Gastroesophageal sphincter (tissue), 4 donors: ENCODE measurements around the gene PRUNE2. TPM values are rescaled to one million over a fixed set of nuclear protein-coding genes. Genes with fewer than 3 reads are reported as not detected.
A peak's percentile ranks its signal among the peaks of the same experiment; 100 is the strongest.

Experiments used
- ATAC-seq: fragments of 150-250 bp; one replicate; pipeline ENCODE4 v1.9.1; 2016; ENCODE audit warnings: mild to moderate bottlenecking, moderate library complexity
- H3K27ac ChIP-seq, 4 donors: fragments of 200-600 bp; sonication (generic) in 3 of 4; 1 replicate in 3 of 4; 2 replicates in 1 of 4; pipeline ENCODE4 v1.5.1; 2016 to 2019
- H3K27me3 ChIP-seq: fragments of 200-600 bp; sonication (generic); one replicate; pipeline ENCODE4 v1.5.1; 2019
- H3K36me3 ChIP-seq, 2 donors: fragments of 200-600 bp; sonication (generic); one replicate each; pipeline ENCODE4 v1.5.1; 2019; ENCODE audit warnings: control low read depth in 1 of 2
- H3K4me1 ChIP-seq, 3 donors: fragments of 200-600 bp; sonication (generic); 1 replicate in 2 of 3; 2 replicates in 1 of 3; pipeline ENCODE4 v1.5.1; 2016 to 2019; ENCODE audit warnings: control low read depth in 2 of 3
- H3K4me3 ChIP-seq, 2 donors: fragments of 200-600 bp; sonication (generic); one replicate each; pipeline ENCODE4 v1.5.1; 2019; ENCODE audit warnings: mild to moderate bottlenecking in 1 of 2, moderate library complexity in 1 of 2
- H3K9me3 ChIP-seq, 3 donors: fragments of 200-600 bp; sonication (generic); one replicate each; pipeline ENCODE4 v1.5.1; 2017 to 2019; ENCODE audit warnings: control low read depth in 2 of 3
- EP300 ChIP-seq: sonication (generic); formaldehyde crosslinking; IDR thresholded peaks from one replicate; pipeline ENCODE4 v1.6.1; 2017; ENCODE audit warnings: antibody characterized with exemption, mild to moderate bottlenecking
- POLR2A ChIP-seq, 2 donors: fragments of 450-650 bp; IDR thresholded peaks; one replicate each; pipeline ENCODE4 v1.6.1; 2017; ENCODE audit warnings: antibody characterized with exemption in 2 of 2, mild to moderate bottlenecking in 2 of 2, moderate library complexity in 1 of 2
- POLR2AphosphoS5 ChIP-seq: sonication (generic); formaldehyde crosslinking; IDR thresholded peaks from one replicate; pipeline ENCODE4 v1.6.1; 2017; ENCODE audit warnings: antibody characterized with exemption
- WGBS, 2 donors: methylation state at CpG; one replicate each; pipeline ENCODE4 v1.1.5; 2018; ENCODE audit warnings: low coverage in 1 of 2; 5-methylcytosine and 5-hydroxymethylcytosine counted together
- total RNA-seq, 4 donors: library from RNA; depleted of rRNA; stranded (reverse); fragments of >200 nt; gene quantifications; one replicate each; pipeline ENCODE4 v1.1.0, GENCODE V29; 2016
- TF ChIP-seq, protein P1 (sequence below), 4 experiments: fragments of 200-600 bp in 2 of 4; fragments of 450-650 bp in 2 of 4; sonication (generic) in 1 of 4; IDR thresholded peaks; one replicate each; pipeline ENCODE4 v1.5.1; 2017 to 2019; ENCODE audit warnings: antibody characterized with exemption in 4 of 4, mild to moderate bottlenecking in 2 of 4, moderate library complexity in 2 of 4

Gene PRUNE2
- total RNA-seq, 4 donors from 2014 or later, result 561 to 930 (median 763) TPM

DNA sequence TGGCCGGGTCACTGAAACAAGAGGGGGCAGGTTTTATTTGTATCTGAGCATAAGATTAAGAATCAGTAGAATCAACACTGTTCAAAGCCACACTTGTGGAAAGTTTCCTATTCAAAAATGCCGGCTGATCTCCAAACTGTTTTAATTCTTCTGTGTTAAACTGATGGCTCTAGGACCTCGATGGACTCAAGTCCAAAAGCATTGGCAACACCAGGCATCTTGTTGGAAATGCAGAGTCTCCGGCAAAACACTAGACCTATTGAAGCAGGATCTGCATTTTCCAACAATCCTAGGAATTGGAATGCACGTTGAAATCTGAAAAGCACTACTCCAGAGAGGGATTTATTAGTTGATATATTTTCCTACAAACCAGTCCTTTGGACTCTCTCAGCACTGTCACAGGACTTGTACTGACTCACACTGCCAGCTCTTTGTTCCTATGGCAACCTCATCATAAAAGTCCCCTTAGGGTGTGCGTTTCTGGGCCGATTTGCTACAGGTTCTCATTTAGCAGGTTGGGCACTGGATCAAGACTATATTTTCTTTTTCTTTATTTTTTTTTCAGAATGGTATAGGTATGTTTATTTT lies 189.7 kb downstream of the PRUNE2 start:
- no peak overlapping the region for H3K4me3 ChIP-seq
- 48 to 74% methylated on average over 6 to 7 of the region's 7 CpGs for WGBS, 2 donors
- H3K27me3 ChIP-seq, result no peaks in the 10 kb centered on the region
- TF ChIP-seq, protein P1, sequence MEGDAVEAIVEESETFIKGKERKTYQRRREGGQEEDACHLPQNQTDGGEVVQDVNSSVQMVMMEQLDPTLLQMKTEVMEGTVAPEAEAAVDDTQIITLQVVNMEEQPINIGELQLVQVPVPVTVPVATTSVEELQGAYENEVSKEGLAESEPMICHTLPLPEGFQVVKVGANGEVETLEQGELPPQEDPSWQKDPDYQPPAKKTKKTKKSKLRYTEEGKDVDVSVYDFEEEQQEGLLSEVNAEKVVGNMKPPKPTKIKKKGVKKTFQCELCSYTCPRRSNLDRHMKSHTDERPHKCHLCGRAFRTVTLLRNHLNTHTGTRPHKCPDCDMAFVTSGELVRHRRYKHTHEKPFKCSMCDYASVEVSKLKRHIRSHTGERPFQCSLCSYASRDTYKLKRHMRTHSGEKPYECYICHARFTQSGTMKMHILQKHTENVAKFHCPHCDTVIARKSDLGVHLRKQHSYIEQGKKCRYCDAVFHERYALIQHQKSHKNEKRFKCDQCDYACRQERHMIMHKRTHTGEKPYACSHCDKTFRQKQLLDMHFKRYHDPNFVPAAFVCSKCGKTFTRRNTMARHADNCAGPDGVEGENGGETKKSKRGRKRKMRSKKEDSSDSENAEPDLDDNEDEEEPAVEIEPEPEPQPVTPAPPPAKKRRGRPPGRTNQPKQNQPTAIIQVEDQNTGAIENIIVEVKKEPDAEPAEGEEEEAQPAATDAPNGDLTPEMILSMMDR (IDR thresholded peaks at IDR 0.05), result no peak
- TF ChIP-seq EP300 (no peak), POLR2A (IDR thresholded peaks at IDR 0.05) (no peak), POLR2AphosphoS5 (no peak)
- peaks cover 0 to 27% of the 10 kb centered on the region in 2 donors for H3K36me3 ChIP-seq
- no peak for ATAC-seq
- H3K27ac ChIP-seq, result peak overlapping the region in 1 of 4 donors; percentile 17
- H3K4me1 ChIP-seq, result peaks cover 0 to 23% (median 9%) of the 10 kb centered on the region in 3 donors
- H3K9me3 ChIP-seq, result no peaks in the 10 kb centered on the region

DNA sequence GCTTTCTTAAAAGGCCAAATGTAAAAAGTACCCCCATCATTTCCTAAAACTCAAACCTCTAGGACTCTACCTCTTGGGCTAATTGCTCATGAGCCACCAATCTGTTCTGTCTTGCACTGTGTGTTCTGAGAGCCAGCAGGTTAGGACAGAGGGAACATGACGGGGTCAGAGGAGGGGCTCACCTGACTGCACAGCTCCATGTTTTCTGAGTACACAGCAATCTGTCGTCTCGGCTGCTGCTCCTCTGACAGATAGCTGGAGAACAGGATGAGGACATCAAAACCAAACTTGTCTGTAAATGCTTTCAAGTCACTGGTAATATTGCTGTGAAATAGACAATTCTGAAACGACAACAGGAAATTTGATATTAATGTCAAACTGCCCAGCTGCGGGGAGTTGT lies 192.5 kb downstream of the PRUNE2 start:
- ATAC-seq, result no peak
- Histone ChIP-seq H3K4me3 (no peak overlapping the region), H3K4me1 (peaks cover 0 to 16% (median 5%) of the 10 kb centered on the region in 3 donors), H3K27ac (no peak overlapping the region), H3K9me3 (no peaks in the 10 kb centered on the region), H3K36me3 (peaks cover 0 to 55% of the 10 kb centered on the region in 2 donors), H3K27me3 (no peaks in the 10 kb centered on the region)
- TF ChIP-seq EP300, result no peak
- TF ChIP-seq, protein P1 (IDR thresholded peaks at IDR 0.05), result no peak
- TF ChIP-seq POLR2AphosphoS5, result no peak
- no peak for TF ChIP-seq POLR2A (IDR thresholded peaks at IDR 0.05)
- 40 to 71% methylated on average over 2 to 5 of the region's 5 CpGs for WGBS, 2 donors

DNA sequence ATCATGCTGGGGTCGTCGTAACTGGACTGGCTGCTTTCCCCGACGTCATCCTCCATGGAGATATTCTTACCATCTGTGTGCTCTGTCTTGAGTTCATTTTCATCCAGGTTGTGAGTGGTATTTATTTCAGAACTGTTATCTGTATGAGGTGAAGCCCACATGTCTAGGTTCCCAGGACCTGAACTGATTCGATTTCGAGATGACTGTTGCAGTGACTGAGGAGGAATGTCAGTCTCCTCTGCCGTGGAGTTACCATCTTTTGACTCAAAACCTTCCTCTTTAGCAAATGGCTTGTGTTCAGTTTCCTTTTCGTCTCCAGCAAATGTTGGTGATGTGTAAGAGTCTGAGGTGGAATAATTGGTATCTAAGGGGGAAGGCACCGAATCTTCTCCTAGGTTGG lies 196.9 kb downstream of the PRUNE2 start:
- TF ChIP-seq POLR2A (IDR thresholded peaks at IDR 0.05), result no peak
- ATAC-seq, result no peak
- peaks cover 0 to 18% (median 3%) of the 10 kb centered on the region in 3 donors for H3K4me1 ChIP-seq

DNA sequence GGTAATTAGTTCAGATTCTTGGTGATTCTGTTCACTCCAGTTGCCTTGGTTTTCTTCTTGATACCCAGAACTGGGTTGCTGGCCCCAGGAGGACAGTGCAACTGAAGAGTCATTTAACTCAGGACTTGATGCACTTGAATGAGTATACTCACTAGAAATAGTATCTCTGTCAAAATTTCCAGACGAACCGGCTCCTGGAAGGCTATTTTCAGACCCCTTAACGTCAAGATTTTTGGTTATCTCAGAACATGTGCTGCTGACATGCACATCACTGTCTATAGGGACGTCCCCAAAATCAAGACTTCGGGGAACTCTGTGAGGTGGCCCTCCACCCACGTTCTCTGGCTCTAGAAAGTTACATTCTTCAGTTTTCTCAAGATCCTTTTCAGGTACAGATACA lies 198.4 kb downstream of the PRUNE2 start:
- no peak for ATAC-seq
- Histone ChIP-seq H3K27ac (no peak overlapping the region), H3K27me3 (no peaks in the 10 kb centered on the region), H3K9me3 (no peaks in the 10 kb centered on the region), H3K4me3 (no peak overlapping the region), H3K36me3 (peaks cover 0 to 97% of the 10 kb centered on the region in 2 donors), H3K4me1 (peaks cover 0 to 18% (median 3%) of the 10 kb centered on the region in 3 donors)
- WGBS, 2 donors, result 46 to 80% methylated on average over 1 to 4 of the region's 6 CpGs
- TF ChIP-seq POLR2AphosphoS5 (no peak), EP300 (no peak), POLR2A (IDR thresholded peaks at IDR 0.05) (no peak)
- TF ChIP-seq, protein P1 (IDR thresholded peaks at IDR 0.05), result no peak

More for the DNA sequence above, 196.9 kb downstream of the PRUNE2 start:
- WGBS, 2 donors, result 81 to 100% methylated on average over 2 to 7 of the region's 9 CpGs
- H3K27ac ChIP-seq, result no peak overlapping the region
- peaks cover 0 to 94% of the 10 kb centered on the region in 2 donors for H3K36me3 ChIP-seq
- H3K27me3 ChIP-seq, result no peaks in the 10 kb centered on the region
- H3K4me3 ChIP-seq, result no peak overlapping the region
- H3K9me3 ChIP-seq, result no peaks in the 10 kb centered on the region

DNA sequence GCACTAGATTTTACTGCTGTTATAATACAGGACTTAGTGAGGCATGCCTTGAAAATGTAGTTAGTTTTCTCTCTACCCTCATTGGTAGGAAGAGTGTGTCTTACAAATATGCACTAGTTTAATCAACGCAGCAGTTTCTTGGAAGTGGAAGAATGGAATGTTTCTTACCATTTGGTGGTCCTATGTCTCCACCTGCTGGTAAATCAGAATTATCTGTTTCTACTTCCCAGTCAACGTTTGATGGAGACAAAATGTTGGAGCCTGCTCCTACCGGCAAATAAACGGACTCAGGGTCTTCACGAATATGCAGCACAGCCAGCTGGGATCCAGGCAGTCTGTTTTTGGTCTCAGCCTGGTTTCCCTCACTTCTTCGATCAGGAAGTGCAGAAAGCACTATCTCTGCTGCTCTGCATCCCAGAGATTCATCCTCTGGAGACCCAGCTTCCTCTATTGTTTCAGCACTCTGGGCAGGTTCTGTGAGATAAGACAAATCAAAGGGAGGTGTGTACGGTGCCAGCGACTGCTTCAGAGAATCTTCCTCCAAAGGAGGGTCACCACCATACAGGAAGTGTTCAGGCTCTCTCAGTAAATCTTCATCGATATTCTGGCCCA lies 201.2 kb downstream of the PRUNE2 start:
- H3K27me3 ChIP-seq, result no peaks in the 10 kb centered on the region
- 5 to 20% methylated on average over 4 to 6 of the region's 9 CpGs for WGBS, 2 donors
- no peak overlapping the region for H3K4me3 ChIP-seq
- TF ChIP-seq, protein P1 (IDR thresholded peaks at IDR 0.05), result peak; percentile 26 to 78 (median 68)
- no peak for TF ChIP-seq POLR2A (IDR thresholded peaks at IDR 0.05)
- peak; percentile 36 for TF ChIP-seq POLR2AphosphoS5
- TF ChIP-seq EP300, result no peak
- peaks cover 0 to 82% of the 10 kb centered on the region in 2 donors for H3K36me3 ChIP-seq
- H3K27ac ChIP-seq, result peak overlapping the region in 1 of 4 donors; percentile 1
- ATAC-seq, result peak; percentile 42
- H3K4me1 ChIP-seq, result peaks cover 0 to 39% (median 9%) of the 10 kb centered on the region in 3 donors
- H3K9me3 ChIP-seq, result no peaks in the 10 kb centered on the region
